Islet of Langerhans (tissue), 1 donor: ENCODE data around the gene SMG1.
"Not testable (repeated sequence)": the region's sequence is repeated elsewhere in the genome, so short reads cannot be mapped to it uniquely, and the experiment has no call there.

Source experiments
- FAIRE-seq: peaks from one replicate; lab custom pipeline; 2011; peaks lifted over from hg19 to GRCh38; lab: Jason Lieb, UNC

Gene SMG1

GRCh38 chr16:18925986-18926865, at the start of gene SMG1:
TSS of gene SMG1 (minus strand) at chr16:18926408. CDS start at chr16:18926041, 367 bp downstream.
- FAIRE-seq: not testable (repeated sequence)

DNA sequence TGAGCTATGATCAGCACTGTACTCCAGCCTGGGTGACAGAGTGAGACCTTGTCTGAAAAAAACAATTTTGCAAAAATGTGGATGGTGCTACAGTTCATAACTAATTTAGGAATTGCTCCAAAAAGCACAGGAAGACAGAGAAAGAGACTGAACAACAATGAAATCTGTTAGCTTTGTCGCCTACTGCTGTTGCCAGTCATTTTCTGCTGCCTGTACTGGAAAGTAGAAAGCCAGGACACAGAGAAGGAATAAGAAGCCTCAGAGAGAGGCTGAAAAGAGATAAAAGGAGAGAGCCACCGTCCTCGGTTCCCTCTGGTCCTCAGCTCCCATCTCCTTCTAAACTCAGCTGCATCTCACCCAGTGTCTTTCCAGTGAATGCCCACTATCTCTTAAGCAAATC, 48.9 kb upstream of the SMG1 start:
- FAIRE-seq: no peak

DNA sequence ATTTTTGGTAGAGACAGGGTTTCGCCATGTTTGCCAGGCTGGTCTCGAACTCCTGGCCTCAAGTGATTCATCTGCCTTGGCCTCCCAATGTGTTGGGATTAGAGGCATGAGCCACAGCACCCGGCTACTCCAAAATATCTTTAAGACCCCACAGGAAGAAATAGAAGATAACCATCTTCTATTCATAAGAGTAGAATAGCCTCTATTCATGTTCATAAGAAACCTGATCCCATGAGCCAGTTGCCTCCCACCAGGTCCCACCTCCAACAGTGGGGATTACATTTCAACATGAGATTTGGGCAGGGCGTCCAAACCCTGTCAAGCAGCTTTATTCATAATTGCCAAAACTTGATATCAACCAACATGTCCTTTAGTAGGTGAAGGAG, 43.6 kb upstream of the SMG1 start:
- no peak for FAIRE-seq

- no peak for FAIRE-seq
These were observed 43.0 kb upstream of the SMG1 start for GRCh38 chr16:18969050-18969854.

DNA sequence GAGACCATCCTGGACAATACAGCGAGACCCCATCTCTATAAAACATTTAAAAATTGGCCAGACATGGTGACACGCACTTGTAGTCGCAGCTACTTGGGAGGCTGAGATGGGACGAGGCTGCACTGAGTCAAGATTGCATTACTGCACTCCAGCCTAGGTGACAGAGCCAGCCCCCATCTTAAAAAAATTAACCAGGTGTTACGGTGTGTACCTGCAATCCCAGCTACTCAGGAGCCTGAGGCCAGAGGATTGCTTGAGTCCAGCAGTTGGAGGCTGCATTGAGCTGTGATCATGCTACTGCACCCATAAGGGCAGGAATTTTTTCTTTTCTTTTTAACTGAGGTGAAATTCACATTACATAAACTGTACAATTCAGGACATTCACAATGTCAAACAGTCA, 40.6 kb upstream of the SMG1 start:
- FAIRE-seq: no peak

- FAIRE-seq: no peak
These were observed 39.3 kb upstream of the SMG1 start for GRCh38 chr16:18965555-18965954.

DNA sequence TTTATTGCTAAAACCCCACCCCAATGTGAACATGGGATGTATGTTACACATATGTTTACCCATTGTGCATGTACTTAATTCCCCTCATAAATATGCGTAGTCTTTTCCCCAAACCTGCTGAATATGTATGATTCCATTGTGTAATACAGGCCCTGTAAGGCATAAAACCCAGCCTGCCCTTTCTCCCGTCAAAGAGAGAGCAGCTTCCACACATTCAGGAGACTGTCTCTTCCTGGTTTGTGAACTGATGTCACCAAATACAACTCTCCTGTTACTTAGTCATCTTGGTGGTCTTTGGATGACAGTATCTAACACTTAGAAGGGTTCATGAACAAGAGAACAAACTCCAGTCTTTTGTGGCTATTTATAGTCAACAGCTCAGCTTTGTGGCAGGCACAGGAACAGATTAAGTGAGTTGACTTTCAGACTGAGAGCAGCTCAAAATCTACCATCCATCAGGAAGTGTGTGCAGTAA, 32.9 kb upstream of the SMG1 start:
- no peak for FAIRE-seq

DNA sequence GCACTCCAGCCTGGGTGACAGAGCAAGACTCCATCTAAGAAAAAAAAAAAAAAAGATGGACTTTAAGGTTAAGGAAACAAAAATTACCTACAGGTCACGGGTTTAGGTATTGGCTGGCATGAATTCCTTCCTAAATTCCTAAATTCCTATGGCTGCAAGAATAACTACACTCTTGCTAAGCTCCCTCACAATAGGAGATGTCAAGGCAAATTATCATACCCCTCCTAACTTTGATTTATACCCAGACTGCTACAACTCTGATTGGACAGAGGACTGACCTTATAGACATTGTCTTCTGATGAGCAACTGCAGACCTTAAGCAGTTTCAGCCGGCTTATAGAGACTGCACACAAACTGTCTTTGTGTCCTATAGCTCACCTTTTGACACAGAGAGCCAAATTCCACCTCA, 32.4 kb upstream of the SMG1 start:
- no peak for FAIRE-seq

- not testable (repeated sequence) for FAIRE-seq
These were observed 30.5 kb upstream of the SMG1 start for GRCh38 chr16:18956658-18957241.

DNA sequence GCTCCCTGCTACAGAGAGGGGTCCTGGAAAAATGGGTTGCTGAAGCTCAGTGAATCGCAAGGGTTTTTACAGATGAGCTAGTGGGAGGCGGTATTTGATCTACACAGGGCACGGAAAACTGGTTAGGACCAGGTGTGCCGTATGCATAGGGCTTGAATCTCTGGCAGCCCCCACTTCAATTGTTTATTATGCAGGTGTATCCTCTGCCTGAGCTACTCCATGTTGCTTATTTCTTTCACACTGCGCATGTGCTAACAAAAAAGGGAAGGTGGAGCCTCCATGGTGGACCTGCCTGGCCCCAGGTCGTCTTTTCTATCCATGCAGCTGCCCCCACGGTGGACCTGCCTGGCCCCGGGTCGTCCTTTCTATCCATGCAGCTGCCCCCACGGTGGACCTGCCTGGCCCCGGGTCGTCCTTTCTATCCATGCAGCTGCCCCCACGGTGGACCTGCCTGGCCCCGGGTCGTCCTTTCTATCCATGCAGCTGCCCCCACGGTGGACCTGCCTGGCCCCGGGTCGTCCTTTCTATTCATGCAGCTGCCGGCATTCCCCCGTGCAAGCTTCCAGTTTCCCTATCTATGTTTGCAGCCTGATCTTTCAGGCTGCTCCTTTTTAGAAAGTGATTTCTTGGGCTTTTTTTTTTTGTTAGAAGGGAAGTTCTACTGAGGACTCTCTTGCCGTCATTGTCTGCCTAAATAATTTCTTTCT, 29.8 kb upstream of the SMG1 start:
- not testable (repeated sequence) for FAIRE-seq

DNA sequence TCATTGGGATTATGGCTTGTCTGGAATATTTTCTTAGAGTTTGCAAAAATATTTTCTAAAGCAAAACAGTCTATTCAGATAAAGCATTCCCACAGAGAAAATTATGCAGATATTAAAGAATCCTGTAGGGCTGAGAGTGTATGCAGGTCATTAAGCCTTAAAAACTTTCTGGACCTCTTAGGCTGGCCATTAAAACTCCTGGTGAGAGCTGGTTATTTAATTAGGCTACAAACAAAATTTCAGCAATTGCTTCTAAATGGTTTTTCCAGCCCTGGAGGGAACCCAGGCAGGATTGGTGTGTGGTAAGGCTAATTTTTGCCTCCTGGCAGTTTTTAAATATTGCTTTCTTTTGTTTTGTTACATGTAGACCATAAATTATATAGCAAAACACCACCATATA, 27.3 kb upstream of the SMG1 start:
- no peak for FAIRE-seq

DNA sequence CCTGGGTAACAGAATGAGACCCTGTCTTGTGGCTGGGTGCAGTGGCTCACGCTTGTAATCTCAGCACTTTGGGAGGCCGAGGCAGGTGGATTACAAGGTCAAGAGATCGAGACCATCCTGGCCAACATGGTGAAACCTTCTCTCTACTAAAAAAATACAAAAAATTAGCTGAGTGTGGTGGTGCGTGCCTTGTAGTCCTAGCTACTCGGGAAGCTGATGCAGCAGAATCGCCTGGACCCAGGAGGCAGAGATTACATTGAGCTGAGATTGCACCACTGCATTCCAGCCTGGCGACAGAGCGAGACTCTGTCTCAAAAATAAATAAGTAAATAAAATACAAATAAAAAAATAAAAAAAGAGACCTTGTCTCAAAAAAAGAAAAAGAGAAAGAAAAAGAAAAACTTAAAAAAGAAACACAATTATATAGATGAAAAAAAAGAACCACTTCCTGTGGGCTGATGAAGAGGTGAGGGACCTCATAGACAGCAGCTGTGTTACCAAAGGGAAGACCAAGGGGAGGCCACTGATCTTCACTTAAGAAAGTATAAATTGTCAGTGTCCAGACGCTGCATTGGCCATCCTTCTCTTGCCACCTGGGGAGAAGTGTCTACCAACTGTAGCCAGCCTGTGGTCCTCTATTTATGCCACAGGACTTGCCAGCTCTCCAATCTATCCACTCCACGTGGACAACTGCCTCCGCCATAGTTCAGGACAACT, 24.4 kb upstream of the SMG1 start:
- FAIRE-seq: no peak

DNA sequence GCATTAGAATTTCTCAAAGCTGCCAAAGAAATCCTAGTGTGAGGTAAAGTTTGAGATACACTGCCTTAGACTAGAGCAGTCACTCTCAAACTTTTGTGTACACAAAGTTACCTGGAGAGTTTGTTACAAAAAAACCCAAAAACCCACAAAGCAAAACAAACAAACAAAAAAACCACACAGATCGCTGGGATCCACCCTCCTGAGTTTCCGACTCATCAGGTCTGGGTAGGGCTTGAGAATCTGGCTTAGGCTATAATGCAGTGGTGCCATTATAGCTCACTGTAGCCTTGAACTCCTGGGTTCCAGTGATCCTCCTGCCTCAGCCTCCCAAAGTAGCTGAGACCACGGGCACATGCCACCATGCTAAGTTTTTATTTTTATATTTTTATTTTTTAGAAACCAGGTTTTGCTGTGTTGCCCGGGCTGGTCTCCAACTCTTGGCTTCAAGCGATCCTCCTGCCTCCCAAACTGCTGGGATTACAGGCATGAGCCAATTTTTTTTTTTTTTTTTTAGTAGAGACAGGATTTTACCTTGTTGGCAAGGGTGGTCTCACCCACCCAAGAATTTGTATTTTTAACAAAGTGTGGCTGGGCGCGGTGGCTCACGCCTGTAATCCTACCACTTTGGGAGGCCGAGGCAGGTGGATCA, 22.3 kb upstream of the SMG1 start:
- no peak for FAIRE-seq

- FAIRE-seq: no peak
These were observed 19.0 kb upstream of the SMG1 start for GRCh38 chr16:18945233-18945632.

DNA sequence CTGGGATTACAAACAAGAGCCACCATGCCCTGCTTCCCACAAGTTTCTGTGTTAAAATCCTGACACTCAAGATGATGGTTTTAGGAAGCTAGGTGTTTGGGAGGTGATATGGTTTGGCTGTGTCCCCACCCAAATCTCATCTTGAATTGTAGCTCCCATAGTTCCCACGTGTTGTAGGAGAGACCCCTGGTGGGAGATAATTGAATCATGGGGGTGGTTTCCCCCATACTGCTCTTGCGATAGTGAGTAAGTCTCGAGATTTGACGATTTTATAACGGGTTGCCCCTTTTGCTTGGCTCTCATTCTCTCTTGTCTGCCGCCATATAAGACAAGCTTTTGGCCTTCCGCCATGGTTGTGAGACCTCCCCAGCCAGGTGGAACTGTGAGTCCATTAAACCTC, 17.2 kb upstream of the SMG1 start:
- FAIRE-seq: no peak

DNA sequence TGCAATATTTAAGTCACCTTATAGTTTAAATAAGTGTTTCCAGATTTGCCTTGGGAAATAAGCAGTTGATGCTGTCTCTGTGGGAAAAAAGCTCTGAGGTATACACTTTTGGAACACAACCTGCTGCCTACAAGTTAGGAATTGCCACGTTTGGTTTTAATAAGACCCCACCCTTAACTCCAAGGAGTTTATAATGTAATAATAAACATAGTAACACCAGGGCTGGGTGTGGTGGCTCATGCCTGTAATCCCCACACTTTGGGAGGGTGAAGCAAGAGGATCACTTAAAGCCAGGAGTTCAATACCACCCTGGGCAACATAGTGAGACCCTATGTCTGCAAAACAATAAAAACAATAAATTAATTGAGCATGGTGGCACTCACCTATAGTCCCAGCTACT, 15.9 kb upstream of the SMG1 start:
- FAIRE-seq: no peak

- FAIRE-seq: no peak
These were observed 15.3 kb upstream of the SMG1 start for GRCh38 chr16:18941471-18941870.

- no peak for FAIRE-seq
These were observed 12.8 kb upstream of the SMG1 start for GRCh38 chr16:18938986-18939385.

DNA sequence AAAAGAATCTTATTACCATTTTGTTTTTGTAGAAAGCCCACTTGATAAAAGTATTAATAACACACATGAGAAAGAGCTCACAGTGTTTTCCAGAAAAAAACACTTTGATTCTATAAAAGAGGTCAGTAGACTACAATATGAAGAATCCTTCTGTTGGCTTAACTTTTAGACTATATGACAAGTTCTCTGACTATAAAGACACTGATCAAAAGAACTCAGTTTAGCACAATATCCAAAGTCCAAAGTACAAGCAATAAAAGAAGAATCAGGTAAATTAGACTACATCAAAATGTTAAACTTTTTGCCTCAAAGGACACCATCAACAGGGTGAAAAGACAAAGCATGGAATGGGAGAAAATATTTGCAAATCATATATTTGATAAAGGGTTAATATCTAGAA, 11.2 kb upstream of the SMG1 start:
- FAIRE-seq: no peak

GRCh38 chr16:18936727-18937340, 10.6 kb upstream of the SMG1 start:
- no peak for FAIRE-seq

DNA sequence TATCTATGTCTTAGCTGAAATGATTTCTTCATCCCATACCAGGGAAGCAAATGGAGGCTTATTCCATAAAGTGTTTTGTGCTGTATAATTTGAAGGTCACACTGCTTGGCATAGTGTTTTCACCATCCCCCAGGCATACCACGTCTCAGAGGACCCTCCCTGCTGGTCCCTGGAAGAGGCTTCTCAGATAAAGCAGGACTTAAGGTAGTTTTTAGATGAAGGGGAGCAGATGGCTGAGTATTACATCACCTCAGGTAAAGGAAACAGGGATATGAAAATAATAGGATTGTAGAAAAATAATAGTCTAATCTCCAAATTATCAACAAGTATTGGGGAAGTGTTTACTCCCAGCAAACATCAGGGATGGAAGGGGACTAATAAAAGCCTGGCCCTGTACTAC, 7.3 kb upstream of the SMG1 start:
- FAIRE-seq: no peak
